PFSK-1 (cell line): Measurements from ENCODE around the gene RBFOX1.

Experiments
- REST ChIP-seq, 2 experiments: IDR thresholded peaks; 2 replicates each; pipeline versions ENCODE4 v1.6.1 to v1.8.0; 2011 to 2012; ENCODE audit warnings: low read depth in 2 of 2, low read length in 2 of 2, control low read depth in 1 of 2, inconsistent platforms in 1 of 2, mild to moderate bottlenecking in 1 of 2, moderate library complexity in 1 of 2; ENCODE audit not compliant: insufficient read depth in 1 of 2
- TAF1 ChIP-seq: IDR thresholded peaks from 2 replicates; pipeline ENCODE4 v1.6.1; 2012; ENCODE audit warnings: low read length, control low read depth, borderline replicate concordance; ENCODE audit not compliant: insufficient read depth

DNA sequence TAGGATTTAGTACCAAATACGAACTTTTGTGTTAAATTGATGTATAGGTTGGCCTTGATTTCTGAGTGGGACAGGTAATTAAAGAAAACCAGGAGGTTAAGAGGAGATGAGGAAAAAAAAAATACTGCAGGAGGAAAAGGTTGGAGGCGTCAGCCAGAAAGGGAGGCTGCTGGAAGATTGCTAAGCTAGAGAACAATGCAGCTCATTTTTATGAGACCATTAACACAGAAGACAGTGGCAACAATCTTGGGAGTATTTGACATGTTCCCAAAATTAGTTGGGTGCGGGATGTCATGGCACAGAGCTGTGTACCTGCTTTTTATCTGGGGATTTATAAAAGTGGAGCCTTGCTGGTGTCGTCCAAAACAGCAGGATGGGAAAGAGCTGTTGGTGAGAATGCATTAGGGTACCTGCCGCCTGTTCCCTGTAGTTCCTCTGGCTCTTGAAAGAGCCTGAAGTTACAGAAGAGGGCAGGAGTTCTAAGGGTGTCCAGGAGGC, 229.3 kb downstream of the RBFOX1 start:
- TF ChIP-seq TAF1 = no peak
- TF ChIP-seq REST (IDR thresholded peaks at IDR 0.05; ENCODE audit: insufficient read depth in 1 of 2, low read depth in 2 of 2, low read length in 2 of 2) = no peak
